K562 (cell line): Measurements from ENCODE around the gene TMEM184C. TPM values are rescaled to one million over a fixed set of nuclear protein-coding genes. Genes with fewer than 3 reads are reported as not detected.

Experiments used
- ATAC-seq: fragments of 200-7000 bp; cut with Tn5 transposase; 3 replicates; pipeline ENCODE4 v1.9.1; 2020; ENCODE audit warnings: moderate library complexity
- BruUV-seq: library from RNA; stranded (reverse); fragments of 400-500 nt; replicated peaks from 2 replicates; lab custom pipeline; 2021; lab: Mats Ljungman, UMichigan
- CTCF ChIA-PET: fragments of 300-600 bp; formaldehyde crosslinking; extraction: SDS; loops from one replicate; lab custom pipeline; 2021; ENCODE audit warnings: low intra/inter-chr PET ratio; lab: Yijun Ruan, JAX
- POLR2A ChIA-PET: fragments of 300-600, 350-650 bp; sonication (Branson Sonifier 250); formaldehyde crosslinking; extraction: SDS; loops from one replicate; lab custom pipeline; 2021; ENCODE audit warnings: antibody characterized with exemption, inconsistent platforms; lab: Yijun Ruan, JAX
- DNase-seq, 4 experiments: peaks; one replicate each; pipeline versions ENCODE4 v3.0.0 to v3.0.0-alpha.2; 2011 to 2018; ENCODE audit warnings: low spot score in 3 of 4, mixed read lengths in 3 of 4; ENCODE audit errors: extremely low read depth in 1 of 4
- FAIRE-seq: peaks from 2 replicates; lab custom pipeline; 2011; peaks lifted over from hg19 to GRCh38; lab: Jason Lieb, UNC
- H2AFZ ChIP-seq: 2 replicates; pipeline ENCODE4 v1.6.0; 2011; ENCODE audit warnings: low read depth, low read length, control low read depth, inconsistent platforms
- H3K27ac ChIP-seq: fragments of 200-600 bp; 3 replicates; pipeline ENCODE4 v1.8.0; 2011; ENCODE audit warnings: low read depth, mild to moderate bottlenecking, control low read depth, inconsistent platforms, low read length, moderate library complexity, mixed read lengths; ENCODE audit errors: extremely low read depth
- H3K27me3 ChIP-seq, 2 experiments: fragments of 300-600 bp in 1 of 2; 2 replicates in 1 of 2; 3 replicates in 1 of 2; pipeline versions ENCODE4 v1.6.0 to v1.8.0; 2011; ENCODE audit warnings: inconsistent platforms in 2 of 2, low read length in 2 of 2, mild to moderate bottlenecking in 1 of 2, mixed read lengths in 1 of 2, moderate library complexity in 1 of 2; ENCODE audit not compliant: control insufficient read depth in 2 of 2, insufficient read depth in 2 of 2
- H3K36me3 ChIP-seq: fragments of 300-600 bp; 3 replicates; pipeline ENCODE4 v1.8.0; 2011; ENCODE audit warnings: mild to moderate bottlenecking, low read length, inconsistent platforms; ENCODE audit not compliant: control insufficient read depth, insufficient read depth
- H3K4me1 ChIP-seq, 2 experiments: fragments of 200-600 bp in 1 of 2; replicated peaks in 1 of 2; 2 replicates in 1 of 2; 3 replicates in 1 of 2; pipeline versions ENCODE4 v1.5.1 to v1.8.0; 2011; ENCODE audit warnings: inconsistent platforms in 2 of 2, low read length in 2 of 2, mild to moderate bottlenecking in 1 of 2, mixed read lengths in 1 of 2, moderate library complexity in 1 of 2; ENCODE audit not compliant: control insufficient read depth in 2 of 2, insufficient read depth in 2 of 2
- H3K4me2 ChIP-seq: 2 replicates; pipeline ENCODE4 v1.6.1; 2011; ENCODE audit warnings: low read length, control low read depth, inconsistent platforms, mixed read lengths; ENCODE audit not compliant: insufficient read depth
- H3K4me3 ChIP-seq: fragments of 200-600 bp; sonication (generic), shearing (Covaris generic); 2 replicates; pipeline ENCODE4 v1.5.1; 2016; ENCODE audit warnings: control low read depth, inconsistent platforms
- H3K79me2 ChIP-seq: fragments of 200-600 bp; 3 replicates; pipeline ENCODE4 v1.8.0; 2011; ENCODE audit warnings: low read length, inconsistent platforms; ENCODE audit not compliant: control insufficient read depth, insufficient read depth
- H3K9ac ChIP-seq, 2 experiments: 2 replicates each; pipeline versions ENCODE4 v1.6.0 to v1.6.1; 2011; ENCODE audit warnings: low read depth in 2 of 2, low read length in 2 of 2, control low read depth in 1 of 2, inconsistent platforms in 1 of 2, mild to moderate bottlenecking in 1 of 2, mixed read lengths in 1 of 2; ENCODE audit not compliant: insufficient read depth in 1 of 2
- H3K9me1 ChIP-seq: one replicate; pipeline ENCODE4 v1.6.0; 2011; ENCODE audit warnings: inconsistent platforms, mild to moderate bottlenecking, low read length, moderate library complexity; ENCODE audit not compliant: control insufficient read depth, insufficient read depth
- H3K9me3 ChIP-seq: replicated peaks from 2 replicates; pipeline ENCODE4 v1.5.1; 2011; ENCODE audit warnings: low read depth, low read length, inconsistent platforms; ENCODE audit not compliant: control insufficient read depth, insufficient read depth
- H4K20me1 ChIP-seq: replicated peaks from 2 replicates; pipeline ENCODE4 v1.6.1; 2011; ENCODE audit warnings: low read length, inconsistent platforms, mixed read lengths; ENCODE audit not compliant: control insufficient read depth, insufficient read depth
- CBX1 ChIP-seq: sonication (generic); IDR thresholded peaks from 2 replicates; pipeline ENCODE4 v1.6.1; 2016; ENCODE audit warnings: antibody characterized with exemption, low read depth, mild to moderate bottlenecking
- ELF4 ChIP-seq: fragments of 450-650 bp; formaldehyde crosslinking; IDR thresholded peaks from 2 replicates; pipeline ENCODE4 v1.4.0; 2022; ENCODE audit warnings: missing genetic modification characterization
- EZH2 ChIP-seq: IDR thresholded peaks from 2 replicates; pipeline ENCODE4 v1.6.1; 2012; ENCODE audit warnings: low read depth, mild to moderate bottlenecking, inconsistent platforms, low read length, borderline replicate concordance
- FOSL1 ChIP-seq: fragments of 200-800 bp; sonication (Bioruptor generic); conservative IDR thresholded peaks from 2 replicates; pipeline ENCODE4 v1.6.1; 2016; ENCODE audit warnings: missing genetic modification characterization, missing compliant biosample characterization
- POLR2AphosphoS5 ChIP-seq: IDR thresholded peaks from 2 replicates; pipeline ENCODE4 v1.6.1; 2011; ENCODE audit warnings: mild to moderate bottlenecking, low read depth, low read length, moderate library complexity; ENCODE audit not compliant: control insufficient read depth, insufficient read depth
- STAG1 ChIP-seq: sonication (generic); formaldehyde crosslinking; IDR thresholded peaks from 2 replicates; pipeline ENCODE4 v1.5.0; 2020; ENCODE audit warnings: missing genetic modification reagents, borderline replicate concordance
- TRIM28 ChIP-seq: fragments of 450-650 bp; IDR thresholded peaks from 2 replicates; pipeline ENCODE4 v1.6.1; 2017
- WGBS: fragments of 100-300 bp; shearing (Covaris generic); methylation state at CpG from one replicate; pipeline ENCODE4 v1.1.6; 2016; ENCODE audit warnings: low coverage, mixed read lengths; ENCODE audit not compliant: insufficient coverage; ENCODE audit errors: missing lambda C conversion rate; 5-methylcytosine and 5-hydroxymethylcytosine counted together
- in situ Hi-C: fragments of 300-500 bp; cut with MboI; formaldehyde crosslinking; loops from 4 replicates; pipeline ENCODE4 v1.15.0; 2018; ENCODE audit warnings: inconsistent platforms, mixed read lengths
- intact Hi-C: fragments of 100-400 bp; cut with micrococcal nuclease; formaldehyde crosslinking; loops from 2 replicates; pipeline ENCODE4 v1.14.2; 2022
- polyA plus RNA-seq, 8 experiments: library from polyadenylated mRNA; depleted of rRNA in 4 of 8; stranded (reverse) in 5 of 8; unstranded in 3 of 8; fragments of >200 nt; fragmentation: Nextera tagmentation in 2 of 8; fragmentation: Illumina TruSeq in 1 of 8; extraction: Ambion mirVana in 2 of 8; extraction: Trizol in 1 of 8; gene quantifications; 2 replicates each; pipeline versions ENCODE4 v1.2.1 to v1.2.3, GENCODE V29; 2011 to 2014; ENCODE audit warnings: inconsistent platforms in 1 of 8, missing spikeins in 1 of 8
- total RNA-seq, 7 experiments: library from RNA; depleted of rRNA in 6 of 7; stranded (reverse); fragments of >200 nt in 6 of 7; fragmentation: Illumina TruSeq in 2 of 7; extraction: Trizol in 2 of 7; gene quantifications; 2 replicates each; pipeline versions ENCODE4 v1.2.1 to v1.2.3, GENCODE V29; 2011 to 2021; ENCODE audit warnings: low replicate concordance in 1 of 7

Gene TMEM184C
- total and polyA plus RNA-seq, 9 of the 15 experiments (the other 6 are each of a cell fraction or from before 2014, with no cell fraction given) = 3.9 to 24.2 (median 18.2) TPM

GRCh38 chr4:147570616-147571015 lies 46.6 kb upstream of the TMEM184C start:
- Histone ChIP-seq H3K27me3 (peaks cover 0 to 2% of the 10 kb centered on the region in 2 experiments; a peak in 2 of 5 replicates), H4K20me1 (no peaks in the 10 kb centered on the region), H3K27ac (no peak overlapping the region), H3K4me2 (no peak overlapping the region), H3K9me3 (no peaks in the 10 kb centered on the region), H3K4me3 (no peak overlapping the region), H3K36me3 (no peaks in the 10 kb centered on the region), H2AFZ (no peak overlapping the region), H3K79me2 (no peaks in the 10 kb centered on the region), H3K9me1 (no peaks in the 10 kb centered on the region), H3K4me1 (no peaks in the 10 kb centered on the region)
- ATAC-seq (no peak), DNase-seq (no peak), FAIRE-seq (no peak)
- in situ Hi-C loops (no loop called here), intact Hi-C loops (no loop called here)
- ChIA-PET POLR2A (no interaction called here), CTCF (no interaction called here)
- WGBS = 0% methylated on average over 4 of the region's 4 CpGs
- TF ChIP-seq POLR2AphosphoS5 (no peak), FOSL1 (tag) (no peak), CBX1 (no peak), EZH2 (no peak), STAG1 (CRISPR knock-in tag) (no peak), ELF4 (CRISPR knock-in tag) (no peak), TRIM28 (no peak)
- TF ChIP-seq, all 486 proteins: peak for 0
- no peak overlapping the region for H3K9ac ChIP-seq
- no TSS peak for BruUV-seq
